Cardiac fibroblast (primary cell): ENCODE results near the gene TECTA.
A peak's percentile ranks its signal among the peaks of the same experiment; 100 is the strongest.

Experiments used
- DNase-seq, 2 donors: peaks; one replicate each; pipeline versions ENCODE4 v3.0.0 to v3.0.0-alpha.2; 2010; ENCODE audit warnings: low read depth in 2 of 2
- H3K4me3 ChIP-seq, 2 donors: replicated peaks in 1 of 2; 1 replicate in 1 of 2; 2 replicates in 1 of 2; pipeline ENCODE4 v1.5.1; 2011; ENCODE audit warnings: low read depth in 2 of 2, low read length in 2 of 2, mild to moderate bottlenecking in 2 of 2, moderate library complexity in 1 of 2
- CTCF ChIP-seq: IDR thresholded peaks from one replicate; pipeline ENCODE4 v1.5.1; 2011; ENCODE audit warnings: low read depth, mild to moderate bottlenecking, low read length, inconsistent platforms

Gene TECTA

GRCh38 chr11:121132211-121132976, 31.4 kb downstream of the TECTA start:
- no peak for TF ChIP-seq CTCF
- DNase-seq, result no peak
- H3K4me3 ChIP-seq, result no peak overlapping the region

GRCh38 chr11:121134741-121135312, 33.8 kb downstream of the TECTA start:
- no peak overlapping the region for H3K4me3 ChIP-seq

GRCh38 chr11:121137005-121137404, 36.0 kb downstream of the TECTA start:
- H3K4me3 ChIP-seq, result no peak overlapping the region

More at GRCh38 chr11:121134741-121135312, 33.8 kb downstream of the TECTA start:
- no peak for DNase-seq
- no peak for TF ChIP-seq CTCF

GRCh38 chr11:121138259-121138658, 37.2 kb downstream of the TECTA start:
- no peak for TF ChIP-seq CTCF
- DNase-seq, result no peak

More at GRCh38 chr11:121137005-121137404, 36.0 kb downstream of the TECTA start:
- no peak for TF ChIP-seq CTCF
- DNase-seq, result no peak

GRCh38 chr11:121140369-121140768, 39.3 kb downstream of the TECTA start:
- DNase-seq, result no peak
- H3K4me3 ChIP-seq, result no peak overlapping the region
- TF ChIP-seq CTCF, result no peak

More at GRCh38 chr11:121138259-121138658, 37.2 kb downstream of the TECTA start:
- H3K4me3 ChIP-seq, result no peak overlapping the region

GRCh38 chr11:121141066-121141465, 40.0 kb downstream of the TECTA start:
- DNase-seq, result peak in 1 of 2 donors; percentile 12
- no peak overlapping the region for H3K4me3 ChIP-seq

More at GRCh38 chr11:121141066-121141465, 40.0 kb downstream of the TECTA start:
- TF ChIP-seq CTCF, result no peak
